ENCODE measurements around the gene SLC27A4. TPM values are rescaled to one million over a fixed set of nuclear protein-coding genes. Genes with fewer than 3 reads are reported as not detected.
A peak's percentile ranks its signal among the peaks of the same experiment; 100 is the strongest.
"Not testable (repeated sequence)": the region's sequence is repeated elsewhere in the genome, so short reads cannot be mapped to it uniquely, and the experiment has no call there.

SLC27A4 gene
- total RNA-seq, 1 donor from 2014 or later = 27.2 TPM

DNA sequence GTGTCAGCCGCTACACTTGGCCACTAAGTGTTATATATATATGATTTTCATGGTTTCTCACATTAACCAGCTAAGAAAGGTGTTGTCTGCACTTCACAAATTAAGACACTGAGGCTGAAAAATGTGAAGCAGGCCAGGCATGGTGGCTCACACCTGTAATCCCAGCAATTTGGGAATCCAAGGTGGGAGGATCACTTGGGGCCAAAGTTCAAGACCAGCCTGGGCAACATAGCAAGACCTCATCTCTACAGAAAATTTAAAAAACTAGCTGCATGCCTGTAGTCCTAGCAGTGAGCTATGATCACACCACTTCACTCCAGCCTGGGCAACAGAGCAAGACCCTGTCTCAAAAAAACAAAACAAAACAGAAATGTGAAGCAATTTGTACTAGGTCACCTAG, 15.9 kb upstream of the SLC27A4 start:
- DNase-seq (ENCODE audit: low read depth, low spot score) = no peak

- no peak for DNase-seq (ENCODE audit: low read depth, low spot score)
Measured at GRCh38 chr9:128325629-128326028, 14.7 kb upstream of the SLC27A4 start.

DNA sequence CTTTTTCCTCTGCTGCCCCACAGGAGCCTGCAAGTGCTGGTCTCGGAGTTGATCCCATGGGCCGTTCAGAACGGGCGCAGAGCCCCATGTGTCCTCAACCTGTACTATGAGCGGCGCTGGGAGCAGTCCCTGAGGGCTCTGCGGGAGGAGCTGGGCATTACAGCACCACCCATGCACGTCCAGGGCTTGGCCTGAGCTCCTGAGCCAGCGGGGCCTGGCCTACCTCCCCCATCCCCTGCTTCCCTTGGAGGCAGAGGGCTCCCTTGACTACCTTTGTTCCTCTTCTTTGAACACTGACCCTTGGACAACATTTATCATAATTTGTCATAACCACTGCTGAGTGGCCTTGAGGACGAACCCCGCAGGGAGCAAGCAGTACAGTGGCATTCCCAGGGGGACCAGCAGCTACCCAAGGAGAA, 6.9 kb upstream of the SLC27A4 start:
- DNase-seq (ENCODE audit: low read depth, low spot score) = no peak

DNA sequence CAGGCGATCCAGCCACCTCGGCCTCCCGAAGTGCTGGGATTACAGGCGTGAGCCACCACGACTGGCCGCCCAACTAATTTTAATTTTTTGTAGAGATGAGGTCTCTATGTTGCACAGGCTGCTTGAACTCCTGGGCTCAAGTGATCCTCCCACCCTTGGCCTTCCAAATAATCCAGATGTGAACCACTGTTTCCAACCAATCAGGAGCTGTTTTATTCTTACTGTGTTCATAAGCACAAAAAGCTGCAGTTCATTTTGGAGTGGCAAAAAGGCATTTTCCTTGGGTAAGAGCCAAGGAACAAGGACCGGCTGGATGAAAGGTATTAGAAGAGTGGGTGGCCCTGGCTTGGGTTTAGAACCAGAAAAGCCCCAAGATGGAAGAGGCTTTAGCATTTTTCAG, 5.2 kb upstream of the SLC27A4 start:
- no peak for DNase-seq (ENCODE audit: low read depth, low spot score)

DNA sequence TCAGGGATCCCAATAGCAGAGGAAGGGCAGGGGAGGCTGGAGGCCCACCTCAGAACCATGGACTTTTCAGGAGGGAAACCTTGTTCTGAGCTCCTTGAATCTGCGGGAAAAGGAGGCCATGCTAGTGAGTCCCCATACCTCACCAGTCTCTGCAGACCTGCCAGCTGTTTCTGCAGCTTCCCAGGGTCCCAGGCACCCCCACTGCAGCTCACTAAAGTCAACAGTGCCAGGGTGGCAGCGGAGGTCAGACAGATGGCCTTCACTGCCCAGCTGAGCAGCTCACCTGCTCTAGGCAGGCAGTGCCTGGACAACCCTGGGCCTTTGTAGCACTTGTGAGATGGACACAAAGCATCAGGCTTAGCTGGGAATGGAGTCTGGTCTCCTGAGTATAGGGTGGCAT, 4.4 kb upstream of the SLC27A4 start:
- DNase-seq (ENCODE audit: low read depth, low spot score) = no peak

GRCh38 chr9:128337936-128338335, 2.4 kb upstream of the SLC27A4 start:
- DNase-seq (ENCODE audit: low read depth, low spot score) = no peak

DNA sequence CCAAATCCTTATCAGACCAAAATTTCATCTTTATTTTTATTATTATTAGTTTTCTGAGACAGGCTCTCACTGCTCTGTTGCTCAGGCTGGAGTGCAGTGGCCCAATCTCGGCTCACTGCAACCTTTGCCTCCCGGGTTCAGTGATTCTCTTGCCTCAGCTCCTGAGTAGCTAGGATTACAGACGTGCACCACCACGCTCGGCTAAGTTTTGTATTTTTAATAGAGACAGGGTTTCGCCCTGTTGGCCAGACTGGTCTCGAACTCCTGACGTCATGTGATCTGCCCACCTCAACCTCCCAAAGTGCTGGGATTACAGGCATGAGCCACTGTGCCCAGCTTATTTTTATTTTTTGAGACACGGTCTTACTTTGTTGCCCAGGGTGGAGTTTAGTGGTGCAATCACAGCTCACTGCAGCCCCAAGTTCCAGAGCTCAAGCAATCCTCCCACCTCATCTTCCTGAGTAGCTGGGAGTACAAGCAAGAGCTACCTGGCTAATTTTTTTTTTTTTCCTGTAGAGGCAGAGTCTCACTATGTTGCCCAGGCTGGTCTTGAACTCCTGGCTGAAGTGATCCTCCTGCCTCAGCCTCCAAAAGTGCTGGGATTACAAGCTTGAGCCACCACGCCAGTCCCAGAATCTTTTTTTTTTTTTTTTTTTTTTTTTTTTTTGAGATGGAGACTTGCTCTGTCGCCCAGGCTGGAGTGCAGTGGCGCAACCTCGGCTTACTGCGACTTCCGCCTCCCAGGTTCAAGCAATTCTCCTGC, 1.3 kb upstream of the SLC27A4 start:
- not testable (repeated sequence) for DNase-seq (ENCODE audit: low read depth, low spot score)

GRCh38 chr9:128340691-128341434, 536 bp downstream of the SLC27A4 start:
- DNase-seq (ENCODE audit: low read depth, low spot score) = no peak

DNA sequence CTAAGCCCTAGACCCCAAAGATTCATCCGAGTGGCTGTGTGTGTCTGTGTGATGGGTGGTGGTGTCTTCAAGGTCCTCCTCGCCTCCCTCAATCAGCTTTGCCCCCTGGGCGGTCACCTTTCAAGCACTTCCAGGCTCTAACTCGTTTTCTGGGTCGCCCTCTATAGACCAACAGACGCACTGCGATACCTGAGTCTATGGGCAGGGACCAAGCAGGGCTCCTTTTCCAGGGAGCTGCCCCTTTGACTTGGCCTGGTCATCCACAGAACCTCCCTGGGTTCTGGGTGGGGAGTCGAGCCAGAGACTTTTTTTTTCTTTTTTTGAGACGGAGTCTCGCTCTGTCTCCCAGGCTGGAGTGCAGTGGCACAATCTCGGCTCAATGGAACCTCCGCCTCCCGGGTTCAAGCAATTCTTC, 1.1 kb downstream of the SLC27A4 start:
- peak; percentile 39 for DNase-seq (ENCODE audit: low read depth, low spot score)

- DNase-seq (ENCODE audit: low read depth, low spot score) = no peak
Measured at GRCh38 chr9:128342971-128343680, 2.8 kb downstream of the SLC27A4 start.

DNA sequence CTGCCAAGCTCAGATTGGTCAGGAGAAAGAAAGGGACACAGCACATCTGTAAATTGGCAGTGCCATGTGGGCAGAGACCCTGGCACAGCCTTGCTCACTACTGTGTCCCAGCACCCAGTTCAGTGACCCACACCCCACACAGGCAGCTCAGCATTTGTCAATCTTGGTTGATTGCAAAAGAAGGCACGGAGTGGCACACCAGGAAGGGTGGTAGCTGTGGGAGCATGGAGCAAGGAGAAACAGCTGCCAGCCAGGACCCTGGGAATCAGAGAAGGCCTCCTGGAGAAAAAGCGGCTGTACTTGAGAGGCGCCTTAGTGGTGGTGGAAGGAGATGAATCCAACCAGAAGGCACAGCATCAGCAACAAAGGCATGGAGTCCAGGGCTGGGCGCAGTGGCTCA, 3.5 kb downstream of the SLC27A4 start:
- no peak for DNase-seq (ENCODE audit: low read depth, low spot score)

- no peak for DNase-seq (ENCODE audit: low read depth, low spot score)
Measured at GRCh38 chr9:128344931-128345605, 4.7 kb downstream of the SLC27A4 start.

GRCh38 chr9:128349125-128349524, 8.8 kb downstream of the SLC27A4 start:
- DNase-seq (ENCODE audit: low read depth, low spot score) = no peak

DNA sequence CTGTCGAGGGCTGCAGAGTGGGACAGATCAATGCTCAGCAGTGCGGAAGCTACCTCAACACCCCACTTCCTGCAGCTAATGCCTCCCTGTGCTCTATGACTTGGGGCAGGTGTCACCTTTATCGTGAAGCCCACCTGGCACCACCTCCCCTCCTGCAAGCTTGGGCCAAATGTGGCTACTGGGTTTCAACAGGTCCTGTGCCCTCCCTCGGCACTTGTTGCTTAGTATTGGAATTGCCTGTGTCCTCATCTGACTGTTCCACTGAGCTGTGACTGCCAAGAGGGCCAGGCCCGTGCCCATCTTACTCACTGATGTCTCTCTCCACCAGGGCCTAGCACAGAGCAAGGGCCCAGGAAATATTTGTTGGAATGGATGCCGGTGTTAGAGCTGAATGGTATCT, 9.4 kb downstream of the SLC27A4 start:
- no peak for DNase-seq (ENCODE audit: low read depth, low spot score)

- no peak for DNase-seq (ENCODE audit: low read depth, low spot score)
Measured at GRCh38 chr9:128355451-128355850, 15.1 kb downstream of the SLC27A4 start.

- DNase-seq (ENCODE audit: low read depth, low spot score) = no peak
Measured at GRCh38 chr9:128358090-128358489, 17.8 kb downstream of the SLC27A4 start.

- DNase-seq (ENCODE audit: low read depth, low spot score) = no peak
Measured at GRCh38 chr9:128358861-128359260, 18.5 kb downstream of the SLC27A4 start.

GRCh38 chr9:128360826-128361225, 20.5 kb downstream of the SLC27A4 start:
- no peak for DNase-seq (ENCODE audit: low read depth, low spot score)

GRCh38 chr9:128361296-128361985, 21.1 kb downstream of the SLC27A4 start:
- DNase-seq (ENCODE audit: low read depth, low spot score) = no peak

DNA sequence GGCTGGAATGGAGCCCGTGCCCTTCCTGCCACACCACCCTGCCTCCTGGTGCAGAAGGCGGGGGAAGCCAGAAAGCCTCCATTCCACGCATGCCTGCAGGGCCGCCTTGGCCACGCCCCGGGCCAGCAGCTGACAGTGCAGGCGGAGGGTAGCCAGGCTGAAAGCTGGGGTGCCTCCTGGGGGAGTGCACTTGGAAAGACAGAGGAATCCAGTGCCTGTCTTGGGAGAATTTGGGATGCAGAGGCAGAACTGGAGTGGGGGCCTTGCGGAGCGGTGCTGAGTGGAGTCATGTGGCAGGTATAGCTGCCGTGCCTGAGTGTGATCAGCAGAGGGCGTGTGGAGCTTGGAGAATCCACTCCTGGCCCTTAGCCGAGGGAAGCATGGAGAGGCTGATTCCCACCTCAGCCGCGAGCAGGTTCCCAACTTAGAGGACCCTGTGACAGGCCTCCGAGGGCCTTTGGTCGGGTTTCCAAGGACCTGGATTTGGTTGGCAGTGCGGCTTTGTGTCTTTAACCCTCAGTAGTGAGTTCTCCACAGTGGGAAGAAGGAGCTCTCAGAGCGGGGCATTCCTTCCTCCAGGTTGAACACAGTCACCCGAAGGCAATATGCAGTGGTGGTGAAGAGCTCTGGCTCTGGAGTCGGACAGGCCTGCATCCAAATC, 21.8 kb downstream of the SLC27A4 start:
- DNase-seq (ENCODE audit: low read depth, low spot score) = no peak

DNA sequence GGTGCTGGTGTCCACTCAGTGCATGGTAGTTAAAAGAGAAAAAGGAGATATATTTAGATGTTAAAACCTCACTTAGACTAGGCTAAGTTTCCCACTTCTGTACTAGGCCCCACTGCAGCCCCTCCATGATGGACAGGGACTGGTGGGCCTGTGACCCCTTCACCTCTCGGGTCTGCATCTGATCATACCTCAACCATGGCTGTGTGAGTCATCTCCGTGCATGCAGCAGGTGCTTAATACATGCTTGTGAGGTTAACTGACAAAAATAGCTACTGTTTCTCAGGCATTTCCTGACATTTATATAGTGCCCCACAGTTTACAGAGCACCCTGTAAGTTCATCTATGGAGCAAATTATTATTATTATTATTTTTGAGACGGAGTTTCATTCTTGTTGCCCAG, 22.4 kb downstream of the SLC27A4 start:
- DNase-seq (ENCODE audit: low read depth, low spot score) = no peak

Measured in pulmonary artery endothelial cell (primary cell).